SK-N-SH (cell line): ENCODE measurements around the gene GPR32. TPM values are rescaled to one million over a fixed set of nuclear protein-coding genes. Genes with fewer than 3 reads are reported as not detected.
"Not testable (repeated sequence)": the region's sequence is repeated elsewhere in the genome, so short reads cannot be mapped to it uniquely, and the experiment has no call there.

ENCODE experiments used
- CTCF ChIA-PET: fragments of 300-600, 350-600 bp; formaldehyde crosslinking; extraction: SDS; loops from one replicate; lab custom pipeline; 2021; lab: Yijun Ruan, JAX
- POLR2A ChIA-PET: fragments of 350-600 bp; sonication (Branson Sonifier 250); formaldehyde crosslinking; extraction: SDS; loops from one replicate; lab custom pipeline; 2020; ENCODE audit warnings: antibody characterized with exemption, inconsistent platforms; lab: Yijun Ruan, JAX
- DNase-seq: peaks from one replicate; pipeline ENCODE4 v3.0.0; 2012
- H2AFZ ChIP-seq: fragments of 200-600 bp; sonication (generic); 2 replicates; pipeline ENCODE4 v1.8.1; 2016; ENCODE audit warnings: antibody characterized with exemption, mild to moderate bottlenecking, low read depth
- H3F3A ChIP-seq: fragments of 200-600 bp; sonication (generic); replicated peaks from 2 replicates; pipeline ENCODE3; 2016; ENCODE audit warnings: antibody characterized with exemption, mild to moderate bottlenecking; ENCODE audit not compliant: insufficient read depth
- H3K27ac ChIP-seq, 2 experiments: fragments of 200-500 bp in 1 of 2; fragments of 200-600 bp in 1 of 2; sonication (Bioruptor generic) in 1 of 2; sonication (generic), shearing (Covaris generic) in 1 of 2; 2 replicates each; pipeline versions ENCODE4 v1.5.1 to v1.6.1; 2014 to 2016; ENCODE audit warnings: low read depth in 2 of 2, inconsistent platforms in 1 of 2, low read length in 1 of 2, mild to moderate bottlenecking in 1 of 2, mixed read lengths in 1 of 2
- H3K27me3 ChIP-seq: fragments of 200-600 bp; sonication (generic), shearing (Covaris generic); 2 replicates; pipeline ENCODE4 v1.6.1; 2016; ENCODE audit warnings: mixed run types; ENCODE audit not compliant: insufficient read depth
- H3K36me3 ChIP-seq, 2 experiments: fragments of 200-500 bp in 1 of 2; fragments of 200-600 bp in 1 of 2; sonication (Bioruptor generic) in 1 of 2; sonication (generic) in 1 of 2; replicated peaks in 1 of 2; 2 replicates each; pipeline versions ENCODE3 to v1.5.1; 2014 to 2016; ENCODE audit warnings: low read length in 1 of 2, mild to moderate bottlenecking in 1 of 2; ENCODE audit not compliant: insufficient read depth in 2 of 2, control insufficient read depth in 1 of 2
- H3K4me1 ChIP-seq, 2 experiments: fragments of 200-500 bp in 1 of 2; fragments of 200-600 bp in 1 of 2; sonication (Bioruptor generic) in 1 of 2; sonication (generic), shearing (Covaris generic) in 1 of 2; 2 replicates each; pipeline versions ENCODE4 v1.5.1 to v1.6.1; 2014 to 2016; ENCODE audit warnings: low read depth in 1 of 2, low read length in 1 of 2, mixed run types in 1 of 2; ENCODE audit not compliant: insufficient read depth in 2 of 2, control insufficient read depth in 1 of 2
- H3K4me2 ChIP-seq: fragments of 200-600 bp; sonication (generic), shearing (Covaris generic); 2 replicates; pipeline ENCODE4 v1.6.1; 2017; ENCODE audit warnings: mixed run types
- H3K4me3 ChIP-seq, 2 experiments: fragments of 200-500 bp in 1 of 2; fragments of 200-600 bp in 1 of 2; sonication (Bioruptor generic) in 1 of 2; sonication (generic), shearing (Covaris generic) in 1 of 2; 2 replicates each; pipeline versions ENCODE4 v1.5.1 to v1.8.1; 2014 to 2016; ENCODE audit warnings: low read depth in 2 of 2, inconsistent platforms in 1 of 2, low read length in 1 of 2, mild to moderate bottlenecking in 1 of 2, mixed read lengths in 1 of 2, moderate library complexity in 1 of 2
- H3K79me2 ChIP-seq: fragments of 200-600 bp; sonication (generic); 2 replicates; pipeline ENCODE4 v1.8.1; 2017; ENCODE audit warnings: mild to moderate bottlenecking; ENCODE audit not compliant: insufficient read depth
- H3K9ac ChIP-seq: fragments of 200-600 bp; sonication (generic); 2 replicates; pipeline ENCODE4 v1.6.1; 2017; ENCODE audit warnings: mixed run types
- H3K9me2 ChIP-seq: fragments of 200-600 bp; sonication (generic); 2 replicates; pipeline ENCODE4 v1.6.1; 2017; ENCODE audit warnings: mixed run types
- H3K9me3 ChIP-seq: fragments of 200-600 bp; sonication (generic); 2 replicates; pipeline ENCODE4 v1.6.1; 2017; ENCODE audit warnings: mixed run types, mild to moderate bottlenecking, moderate library complexity
- H4K20me1 ChIP-seq: fragments of 200-600 bp; sonication (generic); 2 replicates; pipeline ENCODE4 v1.6.1; 2017; ENCODE audit warnings: mild to moderate bottlenecking, mixed run types; ENCODE audit not compliant: insufficient read depth
- EZH2phosphoT487 ChIP-seq: fragments of 200-600 bp; sonication (generic); IDR thresholded peaks from 2 replicates; pipeline ENCODE4 v1.6.1; 2017; ENCODE audit warnings: low read depth, mixed run types, mild to moderate bottlenecking, antibody characterized with exemption, moderate library complexity, borderline replicate concordance
- SIN3A ChIP-seq: IDR thresholded peaks from 2 replicates; pipeline ENCODE4 v1.6.1; 2012; ENCODE audit warnings: low read depth, mild to moderate bottlenecking, low read length, moderate library complexity, borderline replicate concordance
- WGBS: methylation state at CpG from one replicate; pipeline ENCODE4 v1.1.6; 2017; ENCODE audit warnings: low lambda C conversion rate; 5-methylcytosine and 5-hydroxymethylcytosine counted together
- polyA plus RNA-seq, 3 experiments: library from polyadenylated mRNA; depleted of rRNA; stranded (reverse); fragments of >200 nt; gene quantifications; 2 replicates each; pipeline ENCODE4 v1.2.3, GENCODE V29; 2012

GPR32 gene
- polyA plus RNA-seq, 1 of the 3 experiments (the other 2 are of a cell fraction): not detected

DNA sequence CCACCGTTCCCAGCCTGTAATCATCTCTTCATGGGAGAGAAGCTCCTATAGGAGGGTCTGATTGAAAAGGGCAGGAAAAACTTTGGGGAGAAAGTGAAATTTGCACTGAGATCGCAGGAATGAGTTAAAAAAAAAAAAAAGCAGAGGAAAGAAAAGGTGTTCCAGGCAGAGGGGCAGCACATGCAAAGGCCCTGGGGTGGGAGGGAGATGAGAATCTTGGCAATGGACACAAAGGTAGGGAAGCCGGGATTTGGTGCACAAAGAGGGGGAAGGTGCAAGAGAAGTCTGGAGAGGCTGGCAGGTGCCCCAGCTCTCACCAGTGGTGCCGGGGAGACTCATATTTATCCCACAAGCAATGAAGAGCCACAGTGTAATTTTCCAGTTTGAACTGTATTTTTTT, 16.4 kb upstream of the GPR32 start:
- no peak for DNase-seq
- no peak overlapping the region for H3K4me2 ChIP-seq
- H3K27ac ChIP-seq: no peak overlapping the region
- no peaks in the 10 kb centered on the region for H4K20me1 ChIP-seq
- H3K4me1 ChIP-seq: no peaks in the 10 kb centered on the region
- no peaks in the 10 kb centered on the region; the same call in 1 of the 2 replicates for H3K27me3 ChIP-seq
- ChIA-PET CTCF (no interaction called here), POLR2A (no interaction called here)
- H2AFZ ChIP-seq: no peak overlapping the region
- no peaks in the 10 kb centered on the region for H3K9me3 ChIP-seq
- no peaks in the 10 kb centered on the region for H3K79me2 ChIP-seq
- TF ChIP-seq EZH2phosphoT487 (no peak), SIN3A (no peak)
- H3K9ac ChIP-seq: no peak overlapping the region
- H3K36me3 ChIP-seq: no peaks in the 10 kb centered on the region
- WGBS: 26% methylated on average over 4 of the region's 4 CpGs
- H3K9me2 ChIP-seq: no peaks in the 10 kb centered on the region
- H3K4me3 ChIP-seq: no peak overlapping the region
- H3F3A ChIP-seq: no peaks in the 10 kb centered on the region

DNA sequence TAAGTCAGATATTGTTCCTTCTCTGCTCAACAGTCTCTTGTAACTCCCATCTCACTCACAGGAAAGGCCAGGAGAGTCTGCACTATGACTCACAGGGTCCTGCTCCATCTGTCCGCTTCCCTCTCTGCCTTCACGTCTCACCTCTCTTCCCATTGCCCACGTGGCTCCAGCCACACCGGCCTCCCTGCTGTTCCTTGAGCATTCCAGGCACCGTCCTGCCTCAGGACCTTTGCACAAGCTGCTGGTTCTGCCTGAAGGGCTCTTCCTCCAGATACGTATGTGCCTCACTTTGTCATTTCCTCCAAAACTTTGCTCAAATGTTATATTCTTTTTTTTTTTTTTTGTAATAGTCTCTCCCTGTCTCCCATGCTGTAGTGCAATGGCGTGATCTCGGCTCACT, 14.0 kb upstream of the GPR32 start:
- H3K27me3 ChIP-seq, H3F3A ChIP-seq, H3K9ac ChIP-seq, H2AFZ ChIP-seq, H3K79me2 ChIP-seq, POLR2A ChIA-PET, DNase-seq, H3K4me1 ChIP-seq, CTCF ChIA-PET, H3K9me2 ChIP-seq, H3K4me2 ChIP-seq, H3K9me3 ChIP-seq, H3K4me3 ChIP-seq, H3K36me3 ChIP-seq, H4K20me1 ChIP-seq, H3K27ac ChIP-seq: not testable (repeated sequence)
- WGBS: 26% methylated on average over 8 of the region's 8 CpGs

- H3F3A ChIP-seq, POLR2A ChIA-PET, H3K4me2 ChIP-seq, H3K27me3 ChIP-seq, H2AFZ ChIP-seq, H3K9me2 ChIP-seq, CTCF ChIA-PET, H4K20me1 ChIP-seq, H3K79me2 ChIP-seq, H3K4me1 ChIP-seq, H3K9ac ChIP-seq, DNase-seq, H3K4me3 ChIP-seq, H3K36me3 ChIP-seq, H3K27ac ChIP-seq, H3K9me3 ChIP-seq: not testable (repeated sequence)
- WGBS: 100% methylated on average over 3 of the region's 3 CpGs
Measured at GRCh38 chr19:50757624-50758023, 12.6 kb upstream of the GPR32 start.

DNA sequence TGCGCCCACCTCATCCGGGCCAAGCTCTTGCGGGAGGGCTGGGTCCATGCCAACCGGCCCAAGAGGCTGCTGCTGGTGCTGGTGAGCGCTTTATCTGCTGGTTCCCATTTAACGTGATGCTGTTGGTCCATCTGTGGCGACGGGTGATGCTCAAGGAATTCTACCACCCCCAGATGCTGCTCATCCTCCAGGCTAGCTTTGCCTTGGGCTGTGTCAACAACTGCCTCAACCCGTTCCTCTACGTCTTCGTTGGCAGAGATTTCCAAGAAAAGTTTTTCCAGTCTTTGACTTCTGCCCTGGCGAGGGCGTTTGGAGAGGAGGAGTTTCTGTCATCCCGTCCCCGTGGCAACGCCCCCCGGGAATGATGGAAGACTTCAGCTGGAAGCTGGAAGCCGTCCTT, 11.2 kb upstream of the GPR32 start:
- CTCF ChIA-PET, POLR2A ChIA-PET: not testable (repeated sequence)
- 86% methylated on average over 5 of the region's 18 CpGs for WGBS

More for the DNA sequence above, 11.2 kb upstream of the GPR32 start:
- not testable (repeated sequence) for H3K79me2 ChIP-seq, H3K36me3 ChIP-seq, H3K27me3 ChIP-seq, H3K4me1 ChIP-seq, H4K20me1 ChIP-seq, H3F3A ChIP-seq, H3K4me3 ChIP-seq, H3K9me2 ChIP-seq, H3K9ac ChIP-seq, H2AFZ ChIP-seq, H3K4me2 ChIP-seq, H3K9me3 ChIP-seq, DNase-seq, H3K27ac ChIP-seq
